GM15510 (cell line): Measurements from ENCODE around the gene STARD13.

Experiments used
- POLR2A ChIP-seq: IDR thresholded peaks from 3 replicates; pipeline ENCODE4 v1.6.1; 2011; ENCODE audit warnings: borderline replicate concordance; ENCODE audit not compliant: insufficient read length; ENCODE audit errors: extremely low read depth

STARD13 gene

GRCh38 chr13:33114146-33114545, 171.4 kb downstream of the STARD13 start:
- no peak for TF ChIP-seq POLR2A

GRCh38 chr13:33112766-33113165, 172.8 kb downstream of the STARD13 start:
- TF ChIP-seq POLR2A, result no peak

- TF ChIP-seq POLR2A, result no peak
Measured at GRCh38 chr13:33111414-33112110, 174.0 kb downstream of the STARD13 start.

GRCh38 chr13:33110713-33111413, 174.7 kb downstream of the STARD13 start:
- no peak for TF ChIP-seq POLR2A

- TF ChIP-seq POLR2A, result no peak
Measured at GRCh38 chr13:33110386-33110712, 175.2 kb downstream of the STARD13 start.

- TF ChIP-seq POLR2A, result no peak
Measured at GRCh38 chr13:33109801-33110200, 175.8 kb downstream of the STARD13 start.

- peak; percentile 17 for TF ChIP-seq POLR2A
Measured at GRCh38 chr13:33109271-33109697, 176.3 kb downstream of the STARD13 start.

GRCh38 chr13:33108620-33109019, 176.9 kb downstream of the STARD13 start:
- TF ChIP-seq POLR2A, result no peak

GRCh38 chr13:33107361-33107760, 178.2 kb downstream of the STARD13 start:
- no peak for TF ChIP-seq POLR2A

- TF ChIP-seq POLR2A, result no peak
Measured at GRCh38 chr13:33106656-33107360, 178.7 kb downstream of the STARD13 start.

GRCh38 chr13:33105387-33106005, 180.1 kb downstream of the STARD13 start:
- TF ChIP-seq POLR2A, result no peak

- no peak for TF ChIP-seq POLR2A
Measured at GRCh38 chr13:33103457-33103856, 182.1 kb downstream of the STARD13 start.

- TF ChIP-seq POLR2A, result no peak
Measured at GRCh38 chr13:33101835-33102234, 183.7 kb downstream of the STARD13 start.

- TF ChIP-seq POLR2A, result no peak
Measured at GRCh38 chr13:33100886-33101285, 184.7 kb downstream of the STARD13 start.

- no peak for TF ChIP-seq POLR2A
Measured at GRCh38 chr13:33099860-33100259, 185.7 kb downstream of the STARD13 start.
